ENCODE measurements around the gene RASEF.

RASEF gene

DNA sequence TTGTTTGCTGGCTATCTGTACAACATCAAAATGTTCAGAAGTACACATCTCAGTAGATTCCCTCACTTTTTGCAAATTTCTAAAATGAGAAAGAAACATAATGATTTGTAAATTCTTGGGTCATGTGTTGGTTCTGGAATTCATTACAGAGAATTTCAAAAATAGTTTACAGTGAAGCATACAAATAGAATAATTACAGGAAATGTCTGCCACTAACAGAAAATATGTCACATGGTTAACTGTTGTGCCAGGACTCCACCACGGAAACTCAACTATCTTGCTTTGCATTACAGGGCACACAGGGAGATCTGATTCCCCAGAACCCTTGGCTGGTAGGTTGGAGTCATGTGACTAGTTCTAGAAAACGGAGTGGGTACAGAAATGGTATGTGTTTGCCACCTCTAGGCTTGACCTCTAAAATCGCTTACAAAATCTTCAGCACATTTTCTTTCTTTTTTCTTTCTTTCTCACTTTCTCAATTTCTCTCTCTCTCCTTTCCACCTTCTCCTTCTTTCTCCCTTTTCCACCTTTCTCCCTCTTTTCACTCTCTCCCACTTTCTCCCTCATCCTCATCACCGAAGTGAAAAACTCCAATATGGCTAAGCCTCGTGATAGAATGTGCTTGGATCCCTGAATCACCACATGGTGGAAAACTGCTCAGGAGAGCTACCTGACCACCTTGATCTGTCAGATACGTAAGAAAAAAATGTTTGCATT, 32.4 kb downstream of the RASEF start:
- Histone ChIP-seq H3K4me3 (no peak overlapping the region), H3K4me1 (no peaks in the 10 kb centered on the region), H3K27ac (no peak overlapping the region), H3K36me3 (no peaks in the 10 kb centered on the region), H3K9me3 (no peaks in the 10 kb centered on the region), H3K27me3 (no peaks in the 10 kb centered on the region)
- DNase-seq, result no peak
- TF ChIP-seq, protein P1, sequence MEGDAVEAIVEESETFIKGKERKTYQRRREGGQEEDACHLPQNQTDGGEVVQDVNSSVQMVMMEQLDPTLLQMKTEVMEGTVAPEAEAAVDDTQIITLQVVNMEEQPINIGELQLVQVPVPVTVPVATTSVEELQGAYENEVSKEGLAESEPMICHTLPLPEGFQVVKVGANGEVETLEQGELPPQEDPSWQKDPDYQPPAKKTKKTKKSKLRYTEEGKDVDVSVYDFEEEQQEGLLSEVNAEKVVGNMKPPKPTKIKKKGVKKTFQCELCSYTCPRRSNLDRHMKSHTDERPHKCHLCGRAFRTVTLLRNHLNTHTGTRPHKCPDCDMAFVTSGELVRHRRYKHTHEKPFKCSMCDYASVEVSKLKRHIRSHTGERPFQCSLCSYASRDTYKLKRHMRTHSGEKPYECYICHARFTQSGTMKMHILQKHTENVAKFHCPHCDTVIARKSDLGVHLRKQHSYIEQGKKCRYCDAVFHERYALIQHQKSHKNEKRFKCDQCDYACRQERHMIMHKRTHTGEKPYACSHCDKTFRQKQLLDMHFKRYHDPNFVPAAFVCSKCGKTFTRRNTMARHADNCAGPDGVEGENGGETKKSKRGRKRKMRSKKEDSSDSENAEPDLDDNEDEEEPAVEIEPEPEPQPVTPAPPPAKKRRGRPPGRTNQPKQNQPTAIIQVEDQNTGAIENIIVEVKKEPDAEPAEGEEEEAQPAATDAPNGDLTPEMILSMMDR (IDR thresholded peaks at IDR 0.05), result no peak
- intact Hi-C loops (cut with DNase I; ENCODE audit: low total_unique reads), result no loop called here

DNA sequence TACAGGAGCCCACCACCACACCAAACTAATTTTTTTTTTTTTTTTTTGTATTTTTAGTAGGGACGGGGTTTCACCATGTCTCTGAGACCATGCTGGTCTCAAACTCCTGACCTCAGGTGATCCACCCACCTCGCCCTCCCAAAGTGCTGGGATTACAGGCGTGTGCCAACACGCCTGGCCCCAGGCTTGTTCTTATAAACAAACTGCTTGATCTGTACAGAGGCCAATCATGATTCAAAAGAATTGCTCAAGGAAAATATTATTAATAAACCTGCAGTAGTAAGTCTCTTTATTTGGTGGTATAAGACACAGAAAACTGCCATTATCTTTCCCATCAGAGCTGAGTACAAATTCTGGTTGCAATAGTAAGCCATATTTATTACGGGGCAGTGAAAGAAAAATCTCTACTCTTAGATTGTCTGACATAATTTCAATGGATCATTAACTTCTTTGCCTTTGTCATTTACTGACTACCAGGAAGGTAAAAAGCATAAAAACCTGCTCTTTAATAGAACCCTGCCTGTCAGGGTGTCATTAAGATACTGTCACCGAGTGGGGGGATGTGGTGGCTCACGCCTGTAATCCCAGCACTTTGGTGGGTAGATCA, 33.3 kb downstream of the RASEF start:
- Histone ChIP-seq H3K4me3 (no peak overlapping the region), H3K4me1 (no peaks in the 10 kb centered on the region), H3K36me3 (no peaks in the 10 kb centered on the region), H3K27ac (no peak overlapping the region), H3K9me3 (no peaks in the 10 kb centered on the region), H3K27me3 (no peaks in the 10 kb centered on the region)
- intact Hi-C loops (cut with DNase I; ENCODE audit: low total_unique reads), result no loop called here
- TF ChIP-seq, protein P1 (IDR thresholded peaks at IDR 0.05), result no peak
- DNase-seq, result no peak

GRCh38 chr9:83027153-83027891, 35.6 kb downstream of the RASEF start:
- Histone ChIP-seq H3K27ac (no peak overlapping the region), H3K36me3 (no peaks in the 10 kb centered on the region), H3K4me3 (no peak overlapping the region), H3K27me3 (no peaks in the 10 kb centered on the region), H3K4me1 (no peaks in the 10 kb centered on the region), H3K9me3 (no peaks in the 10 kb centered on the region)
- no peak for DNase-seq
- TF ChIP-seq, protein P1 (IDR thresholded peaks at IDR 0.05), result no peak
- intact Hi-C loops (cut with DNase I; ENCODE audit: low total_unique reads), result no loop called here

GRCh38 chr9:83024506-83025125, 38.3 kb downstream of the RASEF start:
- no peaks in the 10 kb centered on the region for H3K9me3 ChIP-seq
- TF ChIP-seq, protein P1 (IDR thresholded peaks at IDR 0.05), result no peak
- H3K4me3 ChIP-seq, result no peak overlapping the region
- DNase-seq, result no peak
- no peaks in the 10 kb centered on the region for H3K4me1 ChIP-seq
- no peaks in the 10 kb centered on the region for H3K27me3 ChIP-seq
- no peak overlapping the region for H3K27ac ChIP-seq
- intact Hi-C loops (cut with DNase I; ENCODE audit: low total_unique reads), result no loop called here
- no peaks in the 10 kb centered on the region for H3K36me3 ChIP-seq

DNA sequence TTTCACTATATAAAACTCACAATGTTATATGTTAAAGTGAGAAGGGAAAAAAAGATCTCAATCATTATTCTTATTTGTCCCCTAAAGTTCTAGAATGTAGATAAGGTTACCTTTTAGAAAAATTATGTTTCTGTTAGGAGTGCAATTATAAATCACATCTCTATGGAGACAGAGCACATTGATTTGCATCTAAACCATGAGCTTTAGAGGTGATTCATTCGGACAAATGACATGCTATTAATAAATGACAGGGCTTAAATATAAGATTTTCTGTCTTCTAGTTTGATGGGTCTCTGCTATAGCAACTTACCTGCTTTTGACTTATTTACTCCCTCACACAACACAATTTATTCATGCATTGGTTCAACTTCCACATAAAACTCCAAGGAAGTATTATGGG, 39.8 kb downstream of the RASEF start:
- TF ChIP-seq, protein P1 (IDR thresholded peaks at IDR 0.05), result no peak
- no peak overlapping the region for H3K27ac ChIP-seq
- H3K27me3 ChIP-seq, result no peaks in the 10 kb centered on the region
- intact Hi-C loops (cut with DNase I; ENCODE audit: low total_unique reads), result no loop called here
- H3K9me3 ChIP-seq, result no peaks in the 10 kb centered on the region
- no peak overlapping the region for H3K4me3 ChIP-seq
- no peaks in the 10 kb centered on the region for H3K36me3 ChIP-seq
- no peaks in the 10 kb centered on the region for H3K4me1 ChIP-seq
- DNase-seq, result no peak

Measured in tibial artery (tissue), 4 donors.